HEK293 (cell line): ENCODE data around the gene LBX2.

Experiments used
- EGR2 ChIP-seq: fragments of 450-650 bp; formaldehyde crosslinking; IDR thresholded peaks from 2 replicates; pipeline ENCODE4 v1.5.1; 2016; ENCODE audit warnings: low read depth, missing biosample characterization, missing genetic modification characterization
- IKZF3 ChIP-seq: fragments of 450-650 bp; IDR thresholded peaks from 2 replicates; pipeline ENCODE4 v1.5.0; 2018; ENCODE audit warnings: missing biosample characterization, mild to moderate bottlenecking, missing genetic modification characterization, moderate library complexity
- KLF1 ChIP-seq: fragments of 450-650 bp; formaldehyde crosslinking; IDR thresholded peaks from 2 replicates; pipeline ENCODE4 v1.5.1; 2016; ENCODE audit warnings: missing biosample characterization, missing genetic modification characterization
- KLF16 ChIP-seq: fragments of 450-650 bp; formaldehyde crosslinking; IDR thresholded peaks from 2 replicates; pipeline ENCODE4 v1.5.1; 2017; ENCODE audit warnings: missing biosample characterization, missing genetic modification characterization
- REPIN1 ChIP-seq: fragments of 450-650 bp; formaldehyde crosslinking; IDR thresholded peaks from 2 replicates; pipeline ENCODE4 v1.5.1; 2017; ENCODE audit warnings: missing biosample characterization, missing genetic modification characterization, low read depth
- SP7 ChIP-seq: fragments of 450-650 bp; formaldehyde crosslinking; IDR thresholded peaks from 2 replicates; pipeline ENCODE4 v1.5.1; 2016; ENCODE audit warnings: missing biosample characterization, missing genetic modification characterization
- TCF7L2 ChIP-seq: IDR thresholded peaks from 2 replicates; pipeline ENCODE4 v1.6.1; 2011; ENCODE audit warnings: low read depth, mild to moderate bottlenecking, inconsistent platforms, low read length, moderate library complexity, borderline replicate concordance
- ZNF114 ChIP-seq: fragments of 450-650 bp; formaldehyde crosslinking; IDR thresholded peaks from 2 replicates; pipeline ENCODE4 v1.5.0; 2017; ENCODE audit warnings: missing biosample characterization, missing genetic modification characterization
- ZNF138 ChIP-seq: fragments of 450-650 bp; formaldehyde crosslinking; IDR thresholded peaks from 2 replicates; pipeline ENCODE4 v1.5.1; 2016; ENCODE audit warnings: missing biosample characterization, missing genetic modification characterization, borderline replicate concordance
- ZNF324 ChIP-seq: fragments of 450-650 bp; formaldehyde crosslinking; IDR thresholded peaks from 2 replicates; pipeline ENCODE4 v1.5.1; 2016; ENCODE audit warnings: missing biosample characterization, missing genetic modification characterization
- ZNF48 ChIP-seq: fragments of 450-650 bp; formaldehyde crosslinking; IDR thresholded peaks from 2 replicates; pipeline ENCODE4 v1.5.1; 2016; ENCODE audit warnings: missing biosample characterization, missing genetic modification characterization
- ZNF549 ChIP-seq: fragments of 450-650 bp; IDR thresholded peaks from 2 replicates; pipeline ENCODE4 v1.5.1; 2018; ENCODE audit warnings: missing biosample characterization, missing genetic modification characterization, mild to moderate bottlenecking, inconsistent platforms, moderate library complexity
- ZNF600 ChIP-seq: fragments of 450-650 bp; formaldehyde crosslinking; IDR thresholded peaks from 2 replicates; pipeline ENCODE4 v1.5.1; 2016; ENCODE audit warnings: missing biosample characterization, missing genetic modification characterization
- ZNF654 ChIP-seq: fragments of 450-650 bp; formaldehyde crosslinking; IDR thresholded peaks from 2 replicates; pipeline ENCODE4 v1.5.1; 2016; ENCODE audit warnings: low read depth, missing biosample characterization, missing genetic modification characterization
- ZNF660 ChIP-seq: fragments of 450-650 bp; IDR thresholded peaks from 2 replicates; pipeline ENCODE4 v1.5.1; 2018; ENCODE audit warnings: missing biosample characterization, mild to moderate bottlenecking, missing genetic modification characterization
- ZNF670 ChIP-seq: fragments of 450-650 bp; formaldehyde crosslinking; IDR thresholded peaks from 2 replicates; pipeline ENCODE4 v1.5.1; 2016; ENCODE audit warnings: missing biosample characterization, missing genetic modification characterization, low read depth
- ZNF830 ChIP-seq: fragments of 450-650 bp; IDR thresholded peaks from 2 replicates; pipeline ENCODE4 v1.5.0; 2018; ENCODE audit warnings: missing biosample characterization, missing genetic modification characterization, low read depth, mild to moderate bottlenecking, moderate library complexity
- ZSCAN23 ChIP-seq: fragments of 450-650 bp; formaldehyde crosslinking; IDR thresholded peaks from 2 replicates; pipeline ENCODE4 v1.5.1; 2016; ENCODE audit warnings: missing biosample characterization, missing genetic modification characterization
- ZSCAN30 ChIP-seq: fragments of 450-650 bp; IDR thresholded peaks from 2 replicates; pipeline ENCODE4 v1.5.1; 2018; ENCODE audit warnings: missing biosample characterization, mild to moderate bottlenecking, missing genetic modification characterization, moderate library complexity
- TF ChIP-seq, protein P1 (sequence below): fragments of 450-650 bp; formaldehyde crosslinking; IDR thresholded peaks from 2 replicates; pipeline ENCODE4 v1.5.1; 2017; ENCODE audit warnings: missing biosample characterization, missing genetic modification characterization
- TF ChIP-seq, protein P2 (sequence below): sonication (generic); formaldehyde crosslinking; IDR thresholded peaks from 2 replicates; pipeline ENCODE4 v1.8.1; 2022; ENCODE audit warnings: mild to moderate bottlenecking, moderate library complexity, missing genetic modification reagents
- TF ChIP-seq, protein P3 (sequence below): fragments of 450-650 bp; formaldehyde crosslinking; conservative IDR thresholded peaks from 2 replicates; pipeline ENCODE4 v1.5.1; 2016; ENCODE audit warnings: low read depth, missing biosample characterization, missing genetic modification characterization
- TF ChIP-seq, protein P4 (sequence below): fragments of 450-650 bp; formaldehyde crosslinking; IDR thresholded peaks from 2 replicates; pipeline ENCODE4 v1.5.1; 2016; ENCODE audit warnings: missing biosample characterization, missing genetic modification characterization
- TF ChIP-seq, protein P5 (sequence below): fragments of 450-650 bp; formaldehyde crosslinking; IDR thresholded peaks from 2 replicates; pipeline ENCODE4 v1.5.1; 2016; ENCODE audit warnings: missing biosample characterization, missing genetic modification characterization
- TF ChIP-seq, protein P6 (sequence below): fragments of 450-650 bp; formaldehyde crosslinking; optimal IDR thresholded peaks from 2 replicates; pipeline ENCODE3; 2016; ENCODE audit warnings: missing biosample characterization, mild to moderate bottlenecking, missing genetic modification characterization

Gene LBX2

DNA sequence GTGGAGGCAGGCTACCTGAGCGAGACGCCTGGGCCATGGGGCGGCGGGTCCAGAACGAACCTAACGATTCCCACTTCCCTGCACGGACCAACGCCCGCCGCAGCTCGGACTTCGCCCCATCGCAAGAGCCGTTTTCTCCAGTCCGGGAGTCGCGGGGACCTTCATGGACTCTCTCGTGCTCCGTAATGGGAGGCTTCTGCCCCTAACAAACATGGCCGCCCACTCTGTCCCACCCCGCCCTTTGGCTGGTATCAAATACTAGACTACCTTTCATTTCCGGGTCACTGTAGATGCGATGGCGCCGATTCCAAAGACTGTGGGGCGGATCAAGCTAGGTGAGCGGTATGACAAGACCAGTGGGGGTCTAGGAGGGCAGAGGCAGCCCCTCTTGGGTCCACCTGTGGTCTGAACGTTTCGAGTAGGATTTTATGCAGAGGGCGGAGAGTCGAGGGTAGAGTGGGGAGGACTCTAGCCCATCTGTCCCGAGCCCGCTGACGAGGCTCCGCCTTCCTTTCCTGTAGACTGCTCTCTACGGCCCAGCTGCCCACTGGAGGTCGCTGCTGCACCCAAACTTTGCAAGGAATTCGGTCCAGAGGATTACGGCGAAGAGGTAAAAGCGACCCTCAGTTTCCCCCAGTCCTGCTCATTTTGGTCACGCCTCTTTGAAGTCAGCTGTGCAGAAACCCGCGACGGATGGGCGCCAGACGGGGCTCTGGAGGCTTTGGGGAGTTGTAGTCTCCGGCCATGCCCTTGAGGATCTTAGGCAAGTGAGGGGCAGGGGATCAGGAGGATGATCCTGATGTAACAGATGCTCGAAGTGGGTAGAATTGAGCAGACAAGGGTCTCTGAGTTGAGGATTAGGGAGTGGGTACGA, 16.4 kb downstream of the LBX2 start, which contains the start of the genes CCDC142 and TTC31 (continued):
- TF ChIP-seq ZNF660 (tag by site-specific recombination) (peak; percentile 41; the same call in 1 of the 2 replicates), ZNF324 (peak; percentile 22; the same call in 1 of the 2 replicates), IKZF3 (tag by site-specific recombination) (0 out of 2 replicates have a peak, but pooled peaks have one; percentile 35), ZNF600 (tag by site-specific recombination) (peak; percentile 67; the same call in 1 of the 2 replicates), KLF1 (tag by site-specific recombination) (peak; percentile 42), ZSCAN30 (tag by site-specific recombination) (peak; percentile 10), EGR2 (peak; percentile 3; the same call in 1 of the 2 replicates), KLF16 (tag by site-specific recombination) (0 out of 2 replicates have a peak, but pooled peaks have one; percentile 28), ZNF114 (tag by site-specific recombination) (no peak), SP7 (tag by site-specific recombination) (0 out of 2 replicates have a peak, but pooled peaks have one; percentile 35), REPIN1 (tag by site-specific recombination) (no peak), ZSCAN23 (tag by site-specific recombination) (no peak), ZNF549 (no peak), ZNF48 (tag by site-specific recombination) (no peak), TCF7L2 (no peak), ZNF654 (tag by site-specific recombination) (peak; percentile 71), ZNF670 (tag by site-specific recombination) (no peak), ZNF830 (tag by site-specific recombination) (no peak), ZNF138 (tag by site-specific recombination) (no peak)
- TF ChIP-seq, protein P1, sequence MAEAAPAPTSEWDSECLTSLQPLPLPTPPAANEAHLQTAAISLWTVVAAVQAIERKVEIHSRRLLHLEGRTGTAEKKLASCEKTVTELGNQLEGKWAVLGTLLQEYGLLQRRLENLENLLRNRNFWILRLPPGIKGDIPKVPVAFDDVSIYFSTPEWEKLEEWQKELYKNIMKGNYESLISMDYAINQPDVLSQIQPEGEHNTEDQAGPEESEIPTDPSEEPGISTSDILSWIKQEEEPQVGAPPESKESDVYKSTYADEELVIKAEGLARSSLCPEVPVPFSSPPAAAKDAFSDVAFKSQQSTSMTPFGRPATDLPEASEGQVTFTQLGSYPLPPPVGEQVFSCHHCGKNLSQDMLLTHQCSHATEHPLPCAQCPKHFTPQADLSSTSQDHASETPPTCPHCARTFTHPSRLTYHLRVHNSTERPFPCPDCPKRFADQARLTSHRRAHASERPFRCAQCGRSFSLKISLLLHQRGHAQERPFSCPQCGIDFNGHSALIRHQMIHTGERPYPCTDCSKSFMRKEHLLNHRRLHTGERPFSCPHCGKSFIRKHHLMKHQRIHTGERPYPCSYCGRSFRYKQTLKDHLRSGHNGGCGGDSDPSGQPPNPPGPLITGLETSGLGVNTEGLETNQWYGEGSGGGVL (tag by site-specific recombination): no peak
- TF ChIP-seq, protein P2, sequence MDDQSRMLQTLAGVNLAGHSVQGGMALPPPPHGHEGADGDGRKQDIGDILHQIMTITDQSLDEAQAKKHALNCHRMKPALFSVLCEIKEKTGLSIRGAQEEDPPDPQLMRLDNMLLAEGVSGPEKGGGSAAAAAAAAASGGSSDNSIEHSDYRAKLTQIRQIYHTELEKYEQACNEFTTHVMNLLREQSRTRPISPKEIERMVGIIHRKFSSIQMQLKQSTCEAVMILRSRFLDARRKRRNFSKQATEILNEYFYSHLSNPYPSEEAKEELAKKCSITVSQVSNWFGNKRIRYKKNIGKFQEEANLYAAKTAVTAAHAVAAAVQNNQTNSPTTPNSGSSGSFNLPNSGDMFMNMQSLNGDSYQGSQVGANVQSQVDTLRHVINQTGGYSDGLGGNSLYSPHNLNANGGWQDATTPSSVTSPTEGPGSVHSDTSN (CRISPR knock-in tag): no peak
- TF ChIP-seq, protein P3, sequence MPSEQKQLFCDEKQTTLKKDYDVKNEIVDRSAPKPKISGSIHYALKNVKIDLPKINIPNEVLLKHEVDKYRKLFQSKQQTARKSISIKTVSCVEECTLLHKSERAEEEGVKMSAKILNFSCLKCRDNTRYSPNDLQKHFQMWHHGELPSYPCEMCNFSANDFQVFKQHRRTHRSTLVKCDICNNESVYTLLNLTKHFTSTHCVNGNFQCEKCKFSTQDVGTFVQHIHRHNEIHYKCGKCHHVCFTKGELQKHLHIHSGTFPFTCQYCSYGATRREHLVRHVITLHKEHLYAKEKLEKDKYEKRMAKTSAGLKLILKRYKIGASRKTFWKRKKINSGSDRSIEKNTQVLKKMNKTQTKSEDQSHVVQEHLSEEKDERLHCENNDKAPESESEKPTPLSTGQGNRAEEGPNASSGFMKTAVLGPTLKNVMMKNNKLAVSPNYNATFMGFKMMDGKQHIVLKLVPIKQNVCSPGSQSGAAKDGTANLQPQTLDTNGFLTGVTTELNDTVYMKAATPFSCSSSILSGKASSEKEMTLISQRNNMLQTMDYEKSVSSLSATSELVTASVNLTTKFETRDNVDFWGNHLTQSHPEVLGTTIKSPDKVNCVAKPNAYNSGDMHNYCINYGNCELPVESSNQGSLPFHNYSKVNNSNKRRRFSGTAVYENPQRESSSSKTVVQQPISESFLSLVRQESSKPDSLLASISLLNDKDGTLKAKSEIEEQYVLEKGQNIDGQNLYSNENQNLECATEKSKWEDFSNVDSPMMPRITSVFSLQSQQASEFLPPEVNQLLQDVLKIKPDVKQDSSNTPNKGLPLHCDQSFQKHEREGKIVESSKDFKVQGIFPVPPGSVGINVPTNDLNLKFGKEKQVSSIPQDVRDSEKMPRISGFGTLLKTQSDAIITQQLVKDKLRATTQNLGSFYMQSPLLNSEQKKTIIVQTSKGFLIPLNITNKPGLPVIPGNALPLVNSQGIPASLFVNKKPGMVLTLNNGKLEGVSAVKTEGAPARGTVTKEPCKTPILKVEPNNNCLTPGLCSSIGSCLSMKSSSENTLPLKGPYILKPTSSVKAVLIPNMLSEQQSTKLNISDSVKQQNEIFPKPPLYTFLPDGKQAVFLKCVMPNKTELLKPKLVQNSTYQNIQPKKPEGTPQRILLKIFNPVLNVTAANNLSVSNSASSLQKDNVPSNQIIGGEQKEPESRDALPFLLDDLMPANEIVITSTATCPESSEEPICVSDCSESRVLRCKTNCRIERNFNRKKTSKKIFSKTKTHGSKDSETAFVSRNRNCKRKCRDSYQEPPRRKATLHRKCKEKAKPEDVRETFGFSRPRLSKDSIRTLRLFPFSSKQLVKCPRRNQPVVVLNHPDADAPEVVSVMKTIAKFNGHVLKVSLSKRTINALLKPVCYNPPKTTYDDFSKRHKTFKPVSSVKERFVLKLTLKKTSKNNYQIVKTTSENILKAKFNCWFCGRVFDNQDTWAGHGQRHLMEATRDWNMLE: peak; percentile 87
- TF ChIP-seq, protein P4, sequence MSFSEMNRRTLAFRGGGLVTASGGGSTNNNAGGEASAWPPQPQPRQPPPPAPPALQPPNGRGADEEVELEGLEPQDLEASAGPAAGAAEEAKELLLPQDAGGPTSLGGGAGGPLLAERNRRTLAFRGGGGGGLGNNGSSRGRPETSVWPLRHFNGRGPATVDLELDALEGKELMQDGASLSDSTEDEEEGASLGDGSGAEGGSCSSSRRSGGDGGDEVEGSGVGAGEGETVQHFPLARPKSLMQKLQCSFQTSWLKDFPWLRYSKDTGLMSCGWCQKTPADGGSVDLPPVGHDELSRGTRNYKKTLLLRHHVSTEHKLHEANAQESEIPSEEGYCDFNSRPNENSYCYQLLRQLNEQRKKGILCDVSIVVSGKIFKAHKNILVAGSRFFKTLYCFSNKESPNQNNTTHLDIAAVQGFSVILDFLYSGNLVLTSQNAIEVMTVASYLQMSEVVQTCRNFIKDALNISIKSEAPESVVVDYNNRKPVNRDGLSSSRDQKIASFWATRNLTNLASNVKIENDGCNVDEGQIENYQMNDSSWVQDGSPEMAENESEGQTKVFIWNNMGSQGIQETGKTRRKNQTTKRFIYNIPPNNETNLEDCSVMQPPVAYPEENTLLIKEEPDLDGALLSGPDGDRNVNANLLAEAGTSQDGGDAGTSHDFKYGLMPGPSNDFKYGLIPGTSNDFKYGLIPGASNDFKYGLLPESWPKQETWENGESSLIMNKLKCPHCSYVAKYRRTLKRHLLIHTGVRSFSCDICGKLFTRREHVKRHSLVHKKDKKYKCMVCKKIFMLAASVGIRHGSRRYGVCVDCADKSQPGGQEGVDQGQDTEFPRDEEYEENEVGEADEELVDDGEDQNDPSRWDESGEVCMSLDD (tag by site-specific recombination): 0 out of 2 replicates have a peak, but pooled peaks have one; percentile 34
- TF ChIP-seq, protein P5, sequence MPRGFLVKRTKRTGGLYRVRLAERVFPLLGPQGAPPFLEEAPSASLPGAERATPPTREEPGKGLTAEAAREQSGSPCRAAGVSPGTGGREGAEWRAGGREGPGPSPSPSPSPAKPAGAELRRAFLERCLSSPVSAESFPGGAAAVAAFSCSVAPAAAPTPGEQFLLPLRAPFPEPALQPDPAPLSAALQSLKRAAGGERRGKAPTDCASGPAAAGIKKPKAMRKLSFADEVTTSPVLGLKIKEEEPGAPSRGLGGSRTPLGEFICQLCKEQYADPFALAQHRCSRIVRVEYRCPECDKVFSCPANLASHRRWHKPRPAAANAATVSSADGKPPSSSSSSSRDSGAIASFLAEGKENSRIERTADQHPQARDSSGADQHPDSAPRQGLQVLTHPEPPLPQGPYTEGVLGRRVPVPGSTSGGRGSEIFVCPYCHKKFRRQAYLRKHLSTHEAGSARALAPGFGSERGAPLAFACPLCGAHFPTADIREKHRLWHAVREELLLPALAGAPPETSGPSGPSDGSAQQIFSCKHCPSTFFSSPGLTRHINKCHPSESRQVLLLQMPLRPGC (tag by site-specific recombination): no peak
- TF ChIP-seq, protein P6, sequence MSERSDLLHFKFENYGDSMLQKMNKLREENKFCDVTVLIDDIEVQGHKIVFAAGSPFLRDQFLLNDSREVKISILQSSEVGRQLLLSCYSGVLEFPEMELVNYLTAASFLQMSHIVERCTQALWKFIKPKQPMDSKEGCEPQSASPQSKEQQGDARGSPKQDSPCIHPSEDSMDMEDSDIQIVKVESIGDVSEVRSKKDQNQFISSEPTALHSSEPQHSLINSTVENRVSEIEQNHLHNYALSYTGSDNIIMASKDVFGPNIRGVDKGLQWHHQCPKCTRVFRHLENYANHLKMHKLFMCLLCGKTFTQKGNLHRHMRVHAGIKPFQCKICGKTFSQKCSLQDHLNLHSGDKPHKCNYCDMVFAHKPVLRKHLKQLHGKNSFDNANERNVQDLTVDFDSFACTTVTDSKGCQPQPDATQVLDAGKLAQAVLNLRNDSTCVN (tag by site-specific recombination): no peak
